IgD-negative memory B cell (primary cell): ENCODE results near the gene DSCAM. TPM values are rescaled to one million over a fixed set of nuclear protein-coding genes. Genes with fewer than 3 reads are reported as not detected.

Source experiments
- H3K27ac Mint-ChIP-seq, 3 donors: one replicate each; pipeline ENCODE4 v1.8.0; 2020 to 2022; ENCODE audit warnings: mild to moderate bottlenecking in 3 of 3, mixed read lengths in 3 of 3, moderate library complexity in 1 of 3
- H3K27me3 Mint-ChIP-seq: one replicate; pipeline ENCODE4 v1.8.0; 2021; ENCODE audit warnings: mixed read lengths
- H3K36me3 Mint-ChIP-seq: one replicate; pipeline ENCODE4 v1.8.0; 2020; ENCODE audit warnings: mild to moderate bottlenecking, mixed read lengths
- H3K4me1 Mint-ChIP-seq, 3 donors: one replicate each; pipeline ENCODE4 v1.8.0; 2020 to 2022; ENCODE audit warnings: mixed read lengths in 3 of 3, mild to moderate bottlenecking in 1 of 3
- H3K4me3 Mint-ChIP-seq, 4 donors: one replicate each; pipeline ENCODE4 v1.8.0; 2020 to 2022; ENCODE audit warnings: mild to moderate bottlenecking in 4 of 4, mixed read lengths in 4 of 4, moderate library complexity in 3 of 4
- H3K9me3 Mint-ChIP-seq, 3 donors: one replicate each; pipeline ENCODE4 v1.8.0; 2020 to 2021; ENCODE audit warnings: mixed read lengths in 3 of 3, mild to moderate bottlenecking in 1 of 3
- polyA plus RNA-seq: library from polyadenylated mRNA; unstranded; fragments of 300-500 nt; fragmentation: Illumina TruSeq; gene quantifications from one replicate; pipeline ENCODE4 v1.2.3, GENCODE V29; 2021

Gene DSCAM
- polyA plus RNA-seq, 1 donor from 2014 or later, result not detected

DNA sequence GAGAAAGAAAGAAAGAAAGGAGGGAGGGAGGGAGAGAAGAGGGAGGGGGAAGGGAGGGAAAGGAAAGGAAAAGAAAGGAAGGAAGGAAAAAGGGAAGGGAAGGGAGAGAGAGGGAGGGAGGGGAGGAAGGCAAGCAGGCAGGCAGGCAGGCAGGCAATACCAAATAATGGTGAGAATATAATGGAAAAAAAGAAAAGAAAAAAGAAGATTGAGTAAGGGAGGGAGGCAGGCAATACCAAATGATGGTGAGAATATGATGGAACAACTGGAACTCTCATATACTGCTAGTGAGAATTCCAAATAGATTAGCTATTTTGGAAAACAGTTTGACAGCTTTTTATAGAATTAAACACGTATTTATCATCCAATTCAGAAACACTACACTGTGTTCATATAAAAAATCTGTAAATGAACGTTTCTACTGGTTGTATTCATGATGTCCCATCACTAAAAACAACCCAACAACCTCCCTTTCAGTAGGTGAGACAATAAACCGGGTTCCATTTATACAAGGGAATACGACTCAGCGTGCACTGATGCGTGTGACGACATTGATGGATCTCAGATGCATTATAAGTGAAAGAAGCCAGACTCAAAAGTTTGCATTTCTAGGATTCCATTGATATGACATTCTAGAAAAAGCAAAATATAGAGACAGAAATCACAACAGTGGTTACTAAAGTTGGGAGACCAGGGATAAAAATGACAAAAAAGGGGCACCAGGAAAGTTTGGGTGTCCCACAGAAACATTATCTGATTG lies 226.4 kb downstream of the DSCAM start:
- Mint-ChIP-seq H3K27me3 (no peaks in the 10 kb centered on the region), H3K4me3 (no peak overlapping the region), H3K9me3 (peaks cover 0 to 8% (median 2%) of the 10 kb centered on the region in 3 donors), H3K27ac (no peak overlapping the region), H3K4me1 (no peaks in the 10 kb centered on the region), H3K36me3 (no peaks in the 10 kb centered on the region)

DNA sequence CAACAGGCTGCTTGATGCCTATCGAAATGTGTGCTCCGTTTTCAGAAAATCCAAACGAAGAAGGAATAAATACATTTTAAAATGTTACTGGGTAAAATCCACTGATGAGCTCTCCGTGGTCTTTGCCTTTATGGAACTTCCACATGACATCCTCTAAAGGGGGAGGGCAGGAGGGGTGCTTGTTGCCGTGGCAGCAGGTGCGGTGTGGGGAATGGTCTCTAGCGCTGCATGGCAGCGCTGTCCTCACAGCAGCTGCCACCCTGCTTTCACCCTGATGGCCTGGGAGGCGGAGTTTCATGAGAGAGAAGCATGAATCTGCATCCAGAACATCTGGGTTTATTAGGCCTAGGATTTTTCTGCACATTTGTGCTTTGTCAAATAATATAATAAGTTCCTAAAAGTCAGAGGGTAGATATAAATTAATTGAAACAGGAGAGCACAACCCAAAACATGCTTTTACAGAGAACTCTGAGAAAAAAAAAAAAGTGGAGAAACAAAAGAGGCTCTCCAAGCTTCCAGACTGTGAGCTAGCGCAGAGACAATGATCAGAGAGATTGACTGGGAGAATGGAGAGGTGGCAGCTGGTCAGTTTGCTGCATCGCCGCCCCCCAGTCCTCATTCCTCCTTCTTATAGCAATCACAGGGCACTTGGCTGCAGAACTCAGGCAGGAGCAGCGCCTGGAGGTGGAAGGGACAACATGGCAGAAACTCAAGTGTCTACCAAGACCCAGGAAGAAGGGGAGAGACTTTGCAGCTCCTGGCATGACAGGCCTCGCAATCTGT lies 228.6 kb downstream of the DSCAM start:
- H3K27ac Mint-ChIP-seq, result no peak overlapping the region
- H3K27me3 Mint-ChIP-seq, result no peaks in the 10 kb centered on the region
- no peaks in the 10 kb centered on the region for H3K4me1 Mint-ChIP-seq
- H3K36me3 Mint-ChIP-seq, result no peaks in the 10 kb centered on the region
- H3K4me3 Mint-ChIP-seq, result peak overlapping the region in 1 of 4 donors; percentile 28
- peaks cover 0 to 4% (median 0%) of the 10 kb centered on the region in 3 donors for H3K9me3 Mint-ChIP-seq

DNA sequence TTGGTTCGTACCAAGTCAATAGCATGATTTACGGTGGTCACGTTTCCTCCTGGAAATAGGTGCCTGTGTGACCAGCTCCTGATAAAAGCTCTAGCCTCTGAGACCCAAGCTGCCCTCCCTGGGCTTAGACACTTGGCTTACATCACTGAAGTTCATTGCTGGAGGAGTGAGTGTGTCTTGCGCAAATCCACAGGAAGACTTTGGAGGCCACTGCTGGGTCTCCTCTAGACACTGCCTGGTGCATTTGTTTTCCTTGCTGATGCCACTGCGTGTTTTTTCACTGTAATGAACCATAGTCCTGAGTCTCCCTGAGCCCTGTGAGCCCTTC lies 230.6 kb downstream of the DSCAM start:
- Mint-ChIP-seq H3K4me1 (no peaks in the 10 kb centered on the region), H3K27ac (no peak overlapping the region), H3K36me3 (no peaks in the 10 kb centered on the region), H3K9me3 (peaks cover 0 to 7% (median 1%) of the 10 kb centered on the region in 3 donors), H3K27me3 (peaks cover 1% of the 10 kb centered on the region), H3K4me3 (no peak overlapping the region)

DNA sequence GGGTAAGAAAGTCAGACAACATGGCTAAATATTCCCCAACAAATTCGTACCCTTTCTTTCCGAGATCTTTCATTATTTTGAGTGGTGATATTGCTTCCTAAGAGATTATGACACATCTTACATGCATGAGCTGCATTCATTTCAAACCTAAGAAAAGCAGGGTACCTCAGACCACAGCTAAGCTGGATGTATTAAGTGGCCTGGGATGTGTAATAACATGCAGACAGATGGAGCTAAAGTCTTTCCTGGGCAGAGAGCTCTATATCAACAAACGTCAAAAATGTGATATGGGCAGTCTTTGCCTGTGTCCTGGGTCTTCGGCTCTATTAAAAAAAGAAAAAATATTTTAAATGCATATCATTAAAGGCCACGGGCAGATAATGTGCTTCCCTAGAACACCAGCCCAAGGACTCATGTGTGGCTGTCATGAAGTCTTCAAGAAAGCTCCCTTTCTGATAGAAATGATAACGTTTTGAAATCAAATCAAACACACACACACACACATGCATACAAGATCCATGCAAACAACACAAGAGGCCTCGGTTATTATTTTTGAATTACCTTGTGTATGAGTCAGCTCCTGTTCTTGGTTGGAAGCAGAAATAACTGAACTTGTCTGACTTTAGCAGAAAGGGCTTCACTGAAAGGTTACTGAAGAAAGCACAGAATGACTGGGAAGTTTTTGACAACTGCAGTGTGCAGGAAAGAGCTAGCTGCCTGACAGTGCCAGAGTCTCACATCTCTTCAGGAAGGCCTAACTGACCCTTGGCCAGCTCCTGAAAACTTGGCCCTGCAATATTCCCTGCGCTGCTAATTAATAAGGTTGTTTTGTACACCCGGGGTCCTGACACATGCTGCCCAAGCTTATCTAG lies 231.2 kb downstream of the DSCAM start:
- no peak overlapping the region for H3K27ac Mint-ChIP-seq
- H3K4me1 Mint-ChIP-seq, result no peaks in the 10 kb centered on the region
- peaks cover 0 to 5% (median 1%) of the 10 kb centered on the region in 3 donors for H3K9me3 Mint-ChIP-seq
- no peaks in the 10 kb centered on the region for H3K36me3 Mint-ChIP-seq
- peaks cover 1% of the 10 kb centered on the region for H3K27me3 Mint-ChIP-seq
- H3K4me3 Mint-ChIP-seq, result no peak overlapping the region

DNA sequence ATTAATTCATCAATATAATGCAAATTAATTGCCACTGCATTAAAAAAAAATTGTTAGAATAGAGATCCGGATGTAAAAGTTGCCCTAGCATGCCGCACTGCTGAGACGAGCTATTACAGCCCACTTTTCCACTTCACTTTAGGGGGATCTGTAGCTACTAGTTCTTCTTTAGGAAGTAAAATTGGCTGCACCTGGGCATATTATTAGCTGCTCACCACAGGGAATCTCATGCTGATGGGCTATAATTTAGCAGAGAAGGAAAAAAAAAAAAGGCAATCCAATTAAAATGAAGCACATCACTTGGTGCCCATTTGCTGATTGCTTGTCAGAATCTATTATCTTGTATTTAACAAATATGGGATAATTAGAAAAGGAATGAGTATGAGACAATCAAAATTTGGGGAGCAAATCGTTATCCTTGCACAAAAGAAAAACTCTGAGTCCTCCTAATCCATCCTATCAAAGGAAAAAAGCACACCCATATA lies 233.4 kb downstream of the DSCAM start:
- peaks cover 0 to 5% (median 3%) of the 10 kb centered on the region in 3 donors for H3K9me3 Mint-ChIP-seq
- H3K4me1 Mint-ChIP-seq, result no peaks in the 10 kb centered on the region
- no peaks in the 10 kb centered on the region for H3K36me3 Mint-ChIP-seq
- H3K4me3 Mint-ChIP-seq, result no peak overlapping the region
- H3K27ac Mint-ChIP-seq, result no peak overlapping the region
- peaks cover 1% of the 10 kb centered on the region for H3K27me3 Mint-ChIP-seq

DNA sequence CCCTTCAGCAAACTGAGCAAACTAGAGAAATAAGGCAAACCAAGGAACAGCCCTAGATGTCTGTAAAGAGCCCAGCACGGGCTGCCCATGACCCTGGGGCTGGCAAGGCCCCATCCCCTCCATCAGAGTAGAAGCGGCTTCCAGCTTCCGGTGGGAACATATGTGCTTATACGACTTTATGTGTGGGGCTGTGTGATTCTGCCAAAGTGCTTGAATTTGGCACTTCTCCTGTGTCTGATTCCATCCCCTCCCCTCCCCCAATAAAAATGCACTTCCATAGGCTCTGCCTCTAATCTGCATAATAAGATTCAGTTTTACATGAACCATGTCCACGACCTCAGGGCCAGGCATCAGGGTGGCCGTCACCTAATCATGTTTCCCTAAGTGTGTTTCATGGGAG lies 236.6 kb downstream of the DSCAM start:
- Mint-ChIP-seq H3K27me3 (peaks cover 1% of the 10 kb centered on the region), H3K36me3 (no peaks in the 10 kb centered on the region), H3K4me3 (no peak overlapping the region), H3K27ac (no peak overlapping the region), H3K4me1 (no peaks in the 10 kb centered on the region), H3K9me3 (peaks cover 5 to 8% (median 6%) of the 10 kb centered on the region in 3 donors)

DNA sequence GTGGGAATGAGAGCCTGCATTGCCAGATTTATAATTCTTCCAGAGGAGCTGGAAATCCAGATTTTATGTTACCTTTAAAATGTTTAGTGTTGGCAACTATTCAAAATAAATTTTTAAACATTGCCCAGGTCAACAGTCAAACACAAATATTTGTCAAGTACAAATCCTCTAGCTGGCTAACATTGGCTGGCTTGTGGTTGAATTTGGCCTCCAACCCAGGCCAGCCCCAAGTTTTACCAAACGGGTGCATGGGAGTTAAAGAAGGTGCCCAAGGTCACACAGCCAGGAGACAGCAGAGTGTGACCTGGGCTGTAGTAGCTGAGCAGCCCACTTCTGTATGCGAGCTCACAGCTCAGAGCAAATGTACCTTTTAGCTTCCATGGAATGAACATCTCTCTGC lies 240.6 kb downstream of the DSCAM start:
- Mint-ChIP-seq H3K4me3 (no peak overlapping the region), H3K36me3 (no peaks in the 10 kb centered on the region), H3K9me3 (peaks cover 6 to 8% (median 7%) of the 10 kb centered on the region in 3 donors), H3K4me1 (no peaks in the 10 kb centered on the region), H3K27ac (no peak overlapping the region), H3K27me3 (no peaks in the 10 kb centered on the region)

DNA sequence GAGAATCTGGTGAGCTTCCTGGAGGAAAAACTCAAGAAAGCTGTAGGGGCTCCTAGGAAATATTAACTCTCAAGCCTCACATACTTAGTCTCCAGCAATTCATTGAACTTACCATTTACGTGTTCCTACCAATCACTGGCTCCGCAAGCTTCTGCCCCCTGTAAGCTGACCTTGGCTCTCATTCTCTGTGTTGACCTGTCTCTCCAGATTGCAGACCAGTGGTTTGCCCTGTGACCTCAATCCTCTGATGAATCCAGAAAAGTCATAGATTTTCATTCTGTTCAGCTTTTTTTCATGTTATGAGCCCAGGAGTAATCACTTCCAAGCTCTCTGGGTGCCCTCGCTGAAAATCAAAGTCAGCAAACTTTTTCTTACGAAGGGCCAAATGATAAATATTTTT lies 241.9 kb downstream of the DSCAM start:
- H3K36me3 Mint-ChIP-seq, result no peaks in the 10 kb centered on the region
- H3K9me3 Mint-ChIP-seq, result peaks cover 6 to 13% (median 8%) of the 10 kb centered on the region in 3 donors
- H3K27ac Mint-ChIP-seq, result no peak overlapping the region
- H3K4me1 Mint-ChIP-seq, result no peaks in the 10 kb centered on the region
- no peaks in the 10 kb centered on the region for H3K27me3 Mint-ChIP-seq
- H3K4me3 Mint-ChIP-seq, result no peak overlapping the region

DNA sequence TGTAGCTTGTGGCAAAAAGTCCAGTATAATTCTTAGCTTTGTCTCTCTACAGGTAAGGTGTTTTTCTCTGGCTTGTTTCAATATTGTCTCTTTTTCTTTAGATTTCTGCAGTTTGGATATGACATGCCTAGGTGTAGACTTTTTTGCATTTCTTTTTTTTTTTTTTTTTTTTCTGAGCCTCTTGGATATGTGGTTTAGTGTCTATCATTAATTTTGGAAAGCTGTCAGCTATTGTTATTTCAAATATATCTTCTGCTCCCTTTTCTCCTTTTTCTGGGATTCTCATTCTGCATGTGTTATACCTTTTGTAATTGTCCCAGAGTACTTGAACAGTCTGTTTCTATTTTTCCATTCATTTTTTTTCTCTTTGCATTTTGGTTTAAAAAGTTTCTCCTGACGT lies 243.2 kb downstream of the DSCAM start:
- Mint-ChIP-seq H3K36me3 (no peaks in the 10 kb centered on the region), H3K4me3 (no peak overlapping the region), H3K4me1 (no peaks in the 10 kb centered on the region), H3K9me3 (peaks cover 6 to 18% (median 9%) of the 10 kb centered on the region in 3 donors), H3K27ac (no peak overlapping the region), H3K27me3 (no peaks in the 10 kb centered on the region)

DNA sequence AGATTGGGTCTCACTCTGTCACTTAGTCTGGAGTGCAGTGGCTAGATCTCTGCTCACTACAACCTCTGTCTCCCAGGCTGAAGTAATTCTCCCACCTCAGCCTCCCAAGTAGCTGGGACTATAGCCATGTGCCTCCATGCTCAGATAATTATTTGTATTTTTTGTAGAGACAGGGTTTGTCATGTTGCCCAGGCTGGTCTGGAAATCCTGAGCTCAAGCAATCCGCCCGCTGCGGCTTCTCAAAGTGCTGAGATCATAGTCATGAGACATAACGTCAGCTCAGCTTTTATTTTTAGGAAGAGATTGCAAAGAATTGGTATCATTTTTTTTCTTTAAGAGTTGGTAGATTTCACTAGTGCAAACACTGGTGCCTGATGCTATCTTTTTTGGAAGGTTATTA lies 244.9 kb downstream of the DSCAM start:
- Mint-ChIP-seq H3K27me3 (no peaks in the 10 kb centered on the region), H3K4me1 (no peaks in the 10 kb centered on the region), H3K36me3 (no peaks in the 10 kb centered on the region), H3K9me3 (peaks cover 9 to 14% (median 11%) of the 10 kb centered on the region in 3 donors), H3K27ac (no peak overlapping the region), H3K4me3 (no peak overlapping the region)

DNA sequence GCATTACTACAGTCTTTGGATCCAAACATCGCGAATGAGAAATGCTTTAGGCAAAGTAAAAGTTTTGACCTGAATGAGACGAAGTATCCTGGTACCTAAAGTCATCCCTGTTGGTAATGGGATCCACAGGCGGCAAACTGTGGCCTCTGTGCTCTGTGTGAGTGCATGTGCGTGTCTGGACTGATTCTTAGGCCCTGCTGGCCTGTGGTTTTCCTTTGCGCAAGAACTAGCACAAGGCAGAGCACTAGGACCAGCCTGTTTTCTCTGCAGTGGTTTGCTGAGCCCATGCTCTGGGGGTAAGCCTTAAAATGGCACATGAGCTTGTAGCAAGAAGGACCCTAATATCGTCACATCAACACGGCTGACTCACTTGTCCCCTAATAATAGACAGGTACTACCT lies 251.2 kb downstream of the DSCAM start:
- Mint-ChIP-seq H3K4me3 (no peak overlapping the region), H3K4me1 (no peaks in the 10 kb centered on the region), H3K9me3 (peaks cover 4 to 15% (median 13%) of the 10 kb centered on the region in 3 donors), H3K27ac (no peak overlapping the region), H3K27me3 (no peaks in the 10 kb centered on the region), H3K36me3 (no peaks in the 10 kb centered on the region)

DNA sequence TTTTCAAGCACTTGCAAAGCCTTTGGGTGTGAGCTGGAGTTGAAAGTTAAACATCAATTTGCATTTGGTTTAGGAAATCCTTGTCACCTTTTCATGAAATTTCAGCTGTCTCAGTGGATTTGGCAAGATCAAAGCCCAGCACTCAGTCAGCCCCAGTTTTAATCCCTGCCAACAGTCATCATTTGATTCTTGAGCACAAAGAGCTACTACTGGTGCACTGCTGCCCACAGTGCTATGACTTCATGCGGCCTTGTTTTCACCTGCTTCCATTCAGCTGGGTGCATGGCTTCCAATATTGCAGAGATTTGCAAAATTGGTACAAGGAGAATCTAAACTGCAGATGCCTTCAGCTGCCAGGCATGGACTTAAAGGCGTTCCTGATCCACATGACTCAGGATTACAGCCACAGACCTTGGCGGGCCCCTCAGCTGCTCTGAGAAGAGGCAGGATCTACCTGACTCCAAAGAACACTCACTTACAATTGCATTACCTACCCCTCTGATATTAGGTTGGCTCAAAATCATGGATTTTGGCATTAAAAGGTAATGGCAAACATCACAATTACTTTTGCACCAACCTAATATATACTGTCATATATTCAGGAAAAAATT lies 259.1 kb downstream of the DSCAM start:
- H3K4me3 Mint-ChIP-seq, result no peak overlapping the region
- H3K9me3 Mint-ChIP-seq, result peaks cover 2 to 14% (median 5%) of the 10 kb centered on the region in 3 donors
- no peaks in the 10 kb centered on the region for H3K4me1 Mint-ChIP-seq
- no peaks in the 10 kb centered on the region for H3K36me3 Mint-ChIP-seq
- H3K27ac Mint-ChIP-seq, result no peak overlapping the region
- H3K27me3 Mint-ChIP-seq, result no peaks in the 10 kb centered on the region

DNA sequence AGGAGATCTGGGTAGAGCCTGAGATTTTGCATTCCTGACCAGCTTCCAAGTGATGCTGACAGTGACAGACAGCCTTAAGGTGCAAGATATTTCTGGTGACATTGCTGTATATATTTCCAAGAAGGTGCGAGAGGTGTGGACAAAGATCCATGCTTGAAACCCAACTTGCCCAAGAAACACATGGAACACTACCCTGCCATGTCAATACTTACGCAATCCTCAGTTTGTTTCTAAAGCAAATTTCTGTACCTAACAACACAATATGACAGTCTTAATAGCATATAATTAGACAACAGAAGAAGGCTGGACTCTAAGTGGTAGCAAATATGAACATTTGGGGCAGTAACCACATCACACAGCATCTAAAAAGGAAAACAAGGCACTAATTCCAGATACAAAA lies 260.4 kb downstream of the DSCAM start:
- no peak overlapping the region for H3K4me3 Mint-ChIP-seq
- H3K27me3 Mint-ChIP-seq, result no peaks in the 10 kb centered on the region
- H3K9me3 Mint-ChIP-seq, result peaks cover 2 to 13% (median 5%) of the 10 kb centered on the region in 3 donors
- no peaks in the 10 kb centered on the region for H3K36me3 Mint-ChIP-seq
- H3K4me1 Mint-ChIP-seq, result no peaks in the 10 kb centered on the region
- H3K27ac Mint-ChIP-seq, result no peak overlapping the region

DNA sequence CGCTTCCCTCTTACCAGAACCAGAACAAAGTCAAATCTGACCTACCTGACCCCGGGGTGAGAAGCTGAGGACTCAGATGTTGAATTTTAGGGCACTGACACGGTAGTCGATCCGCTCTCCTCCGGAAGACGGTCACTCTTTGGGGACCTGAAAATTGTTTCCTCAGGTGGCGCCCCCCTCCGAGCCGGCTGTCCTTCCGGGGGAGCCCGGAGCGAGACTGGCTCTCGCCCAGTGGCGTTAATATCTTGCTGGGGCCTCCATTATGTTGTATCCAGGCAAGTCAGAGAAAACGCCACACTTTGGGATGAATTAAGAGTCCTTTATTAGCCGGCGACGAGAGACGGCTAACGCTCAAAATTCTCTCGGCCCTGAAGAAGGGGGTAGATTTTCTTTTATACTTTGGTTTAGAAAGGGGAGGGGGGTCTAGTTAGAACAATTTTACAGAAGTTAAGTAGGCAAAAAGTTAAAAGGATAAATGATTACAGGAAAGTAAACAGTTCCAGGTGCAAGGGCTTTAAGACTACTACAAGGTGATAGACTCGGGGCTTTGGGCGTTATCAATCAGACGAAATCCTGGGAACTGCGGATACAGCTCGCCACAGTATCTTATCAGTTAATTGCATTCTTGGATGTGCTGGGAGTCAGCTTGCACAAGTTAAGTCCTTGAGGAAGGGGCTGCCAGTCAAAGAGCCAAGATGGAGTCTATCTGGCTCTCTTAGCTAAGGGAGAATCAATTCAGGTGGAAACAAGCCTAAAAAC lies 269.5 kb downstream of the DSCAM start:
- H3K27ac Mint-ChIP-seq, result no peak overlapping the region
- no peaks in the 10 kb centered on the region for H3K36me3 Mint-ChIP-seq
- peak overlapping the region in 1 of 4 donors; percentile 48 for H3K4me3 Mint-ChIP-seq
- no peaks in the 10 kb centered on the region for H3K27me3 Mint-ChIP-seq
- peaks cover 4 to 12% (median 5%) of the 10 kb centered on the region in 3 donors for H3K9me3 Mint-ChIP-seq
- H3K4me1 Mint-ChIP-seq, result no peaks in the 10 kb centered on the region
